ENCODE measurements around the gene LRRC25.

GRCh38 chr19:18350490-18350889 is 46.9 kb downstream of the LRRC25 start:
- TF ChIP-seq POLR2AphosphoS5 (IDR thresholded peaks at IDR 0.05) (no peak), CTCF (IDR thresholded peaks at IDR 0.05) (no peak), POLR2A (IDR thresholded peaks at IDR 0.05) (no peak), EP300 (IDR thresholded peaks at IDR 0.05) (no peak)

All from upper lobe of left lung (tissue), 4 donors.